ENCODE measurements around the gene RAB28. TPM values are rescaled to one million over a fixed set of nuclear protein-coding genes. Genes with fewer than 3 reads are reported as not detected.

The RAB28 gene
- total RNA-seq, 1 experiment from 2014 or later: 10.4 TPM

GRCh38 chr4:13478707-13479106 is 5.4 kb downstream of the RAB28 start:
- H3K4me2 ChIP-seq (ENCODE audit: low read length): no peak overlapping the region
- intact Hi-C loops (cut with micrococcal nuclease): no loop called here
- no TSS peak for BruUV-seq (replicated peaks)
- ATAC-seq (no peak), DNase-seq (no peak)
- ChIA-PET CTCF (interaction anchor here (0.6 kb wide), 1 partner anchor 100 kb away, joined by 4 read pairs; no protein-coding TSS in a partner anchor), POLR2A (ENCODE audit: unreplicated experiment) (no interaction called here)
- H4K20me1 ChIP-seq (ENCODE audit: low read length): no peaks in the 10 kb centered on the region
- no peaks in the 10 kb centered on the region for H3K27me3 ChIP-seq (ENCODE audit: low read length)
- no peaks in the 10 kb centered on the region for H3K9me3 ChIP-seq (ENCODE audit: low read length)
- peaks cover 13% of the 10 kb centered on the region for H3K4me1 ChIP-seq (ENCODE audit: insufficient read depth, low read length)
- 0 out of 2 replicates have a peak, but pooled peaks cover 3% of the 10 kb centered on the region for H3K36me3 ChIP-seq (ENCODE audit: low read depth, low read length)
- H3K79me2 ChIP-seq (ENCODE audit: low read length): peaks cover 31% of the 10 kb centered on the region
- TF ChIP-seq EZH2 (IDR thresholded peaks at IDR 0.05; ENCODE audit: low read length, unreplicated experiment) (no peak), EZH2phosphoT487 (IDR thresholded peaks at IDR 0.05; ENCODE audit: borderline replicate concordance, low read length) (no peak)
- H2AFZ ChIP-seq (ENCODE audit: low read length): no peak overlapping the region
- no peak overlapping the region for H3K27ac ChIP-seq (ENCODE audit: low read length)
- H3K9me2 ChIP-seq (replicated peaks; ENCODE audit: low read length): no peaks in the 10 kb centered on the region
- no peak overlapping the region for H3K9ac ChIP-seq (ENCODE audit: low read length)
- no peaks in the 10 kb centered on the region for H3F3A ChIP-seq (ENCODE audit: low read length, unreplicated experiment)
- H3K4me3 ChIP-seq (ENCODE audit: low read length): no peak overlapping the region

- Histone ChIP-seq H3K79me2 (ENCODE audit: low read length) (peaks cover 25% of the 10 kb centered on the region), H3K27ac (ENCODE audit: low read length) (no peak overlapping the region), H3K9me2 (replicated peaks; ENCODE audit: low read length) (no peaks in the 10 kb centered on the region), H3K9ac (ENCODE audit: low read length) (no peak overlapping the region), H4K20me1 (ENCODE audit: low read length) (no peaks in the 10 kb centered on the region), H2AFZ (ENCODE audit: low read length) (no peak overlapping the region), H3K4me1 (ENCODE audit: insufficient read depth, low read length) (peaks cover 13% of the 10 kb centered on the region), H3K9me3 (ENCODE audit: low read length) (no peaks in the 10 kb centered on the region), H3K4me3 (ENCODE audit: low read length) (no peak overlapping the region), H3K36me3 (ENCODE audit: low read depth, low read length) (0 out of 2 replicates have a peak, but pooled peaks cover 3% of the 10 kb centered on the region), H3K27me3 (ENCODE audit: low read length) (no peaks in the 10 kb centered on the region), H3F3A (ENCODE audit: low read length, unreplicated experiment) (no peaks in the 10 kb centered on the region), H3K4me2 (ENCODE audit: low read length) (no peak overlapping the region)
- TF ChIP-seq EZH2phosphoT487 (IDR thresholded peaks at IDR 0.05; ENCODE audit: borderline replicate concordance, low read length): no peak
- TF ChIP-seq CTCF (conservative IDR thresholded peaks at IDR 0.05; ENCODE audit: low read depth, low read length): no peak
- TF ChIP-seq EZH2 (IDR thresholded peaks at IDR 0.05; ENCODE audit: low read length, unreplicated experiment): no peak
- no TSS peak for BruUV-seq (replicated peaks)
- intact Hi-C loops (cut with micrococcal nuclease): no loop called here
- no peak for ATAC-seq
- no peak for DNase-seq
- CTCF ChIA-PET: no interaction called here
- POLR2A ChIA-PET (ENCODE audit: unreplicated experiment): no interaction called here
Observed at GRCh38 chr4:13478131-13478530, 6.0 kb downstream of the RAB28 start.

DNA sequence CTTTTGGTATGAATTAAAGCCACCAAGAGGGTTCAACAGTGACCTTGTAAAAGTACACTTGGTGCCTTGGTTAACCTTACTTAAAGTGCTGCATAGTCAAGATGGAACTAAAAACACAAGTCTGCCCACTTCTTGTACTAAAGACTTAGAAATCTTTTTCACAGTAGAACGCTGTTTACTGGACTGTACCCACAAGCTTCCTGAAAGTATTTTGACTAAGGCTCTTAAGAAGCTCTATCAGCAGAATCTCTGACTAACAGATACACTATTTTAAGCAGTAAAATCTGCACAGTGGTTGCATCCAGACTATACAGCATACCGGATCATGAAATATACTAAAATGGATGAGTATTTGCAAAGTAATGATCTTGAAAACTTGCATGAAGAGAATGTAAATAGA is 7.2 kb downstream of the RAB28 start:
- TF ChIP-seq EZH2phosphoT487 (IDR thresholded peaks at IDR 0.05; ENCODE audit: borderline replicate concordance, low read length) (no peak), CTCF (conservative IDR thresholded peaks at IDR 0.05; ENCODE audit: low read depth, low read length) (no peak), EZH2 (IDR thresholded peaks at IDR 0.05; ENCODE audit: low read length, unreplicated experiment) (no peak)
- no peaks in the 10 kb centered on the region for H3K27me3 ChIP-seq (ENCODE audit: low read length)
- peaks cover 4% of the 10 kb centered on the region for H3K4me1 ChIP-seq (ENCODE audit: insufficient read depth, low read length)
- H3F3A ChIP-seq (ENCODE audit: low read length, unreplicated experiment): no peaks in the 10 kb centered on the region
- no peak overlapping the region for H3K4me3 ChIP-seq (ENCODE audit: low read length)
- DNase-seq (peak; percentile 2), ATAC-seq (no peak)
- H3K4me2 ChIP-seq (ENCODE audit: low read length): no peak overlapping the region
- peaks cover 13% of the 10 kb centered on the region for H3K79me2 ChIP-seq (ENCODE audit: low read length)
- no TSS peak for BruUV-seq (replicated peaks)
- H4K20me1 ChIP-seq (ENCODE audit: low read length): no peaks in the 10 kb centered on the region
- ChIA-PET POLR2A (ENCODE audit: unreplicated experiment) (no interaction called here), CTCF (no interaction called here)
- no peaks in the 10 kb centered on the region for H3K9me3 ChIP-seq (ENCODE audit: low read length)
- H2AFZ ChIP-seq (ENCODE audit: low read length): no peak overlapping the region
- no peak overlapping the region for H3K27ac ChIP-seq (ENCODE audit: low read length)
- no peak overlapping the region for H3K9ac ChIP-seq (ENCODE audit: low read length)
- no peaks in the 10 kb centered on the region for H3K9me2 ChIP-seq (replicated peaks; ENCODE audit: low read length)
- 0 out of 2 replicates have a peak, but pooled peaks cover 3% of the 10 kb centered on the region for H3K36me3 ChIP-seq (ENCODE audit: low read depth, low read length)
- intact Hi-C loops (cut with micrococcal nuclease): no loop called here
